GM18507 (cell line): ENCODE measurements around the gene NOL9.
A peak's percentile ranks its signal among the peaks of the same experiment; 100 is the strongest.
"Not testable (repeated sequence)": the region's sequence is repeated elsewhere in the genome, so short reads cannot be mapped to it uniquely, and the experiment has no call there.

Experiments
- DNase-seq: peaks from one replicate; pipeline ENCODE4 v3.0.0; 2011; ENCODE audit warnings: low read depth; ENCODE audit not compliant: insufficient read length; ENCODE audit errors: extremely low spot score
- FAIRE-seq: peaks from 2 replicates; lab custom pipeline; 2011; peaks lifted over from hg19 to GRCh38; lab: Jason Lieb, UNC

NOL9 gene

GRCh38 chr1:6554031-6554906 lies at the start of gene NOL9:
Gene NOL9 (minus strand): TSS chr1:6554513. CDS start chr1:6554502, 11 bp downstream.
- DNase-seq (peak; percentile 99), FAIRE-seq (peak; percentile 94)

GRCh38 chr1:6603238-6603914 lies 49.1 kb upstream of the NOL9 start:
- peak; percentile 44 for FAIRE-seq
- no peak for DNase-seq

GRCh38 chr1:6602669-6603237 lies 48.4 kb upstream of the NOL9 start, which contains the start of gene KLHL21:
Gene KLHL21 (minus strand): TSS chr1:6602869. CDS start chr1:6602817, 52 bp downstream.
- no peak for FAIRE-seq
- peak; percentile 69 for DNase-seq

- no peak for FAIRE-seq
Observed at GRCh38 chr1:6601923-6602668, 47.8 kb upstream of the NOL9 start.

GRCh38 chr1:6601049-6601922 lies 47.0 kb upstream of the NOL9 start:
- DNase-seq, result no peak
- FAIRE-seq, result peak; percentile 83

More at GRCh38 chr1:6601923-6602668, 47.8 kb upstream of the NOL9 start:
- no peak for DNase-seq

- DNase-seq (no peak), FAIRE-seq (no peak)
Observed at GRCh38 chr1:6600410-6601048, 46.2 kb upstream of the NOL9 start.

GRCh38 chr1:6599991-6600390 lies 45.7 kb upstream of the NOL9 start:
- FAIRE-seq, DNase-seq: not testable (repeated sequence)

GRCh38 chr1:6599141-6599975 lies 45.0 kb upstream of the NOL9 start:
- no peak for FAIRE-seq
- no peak for DNase-seq

GRCh38 chr1:6597777-6598131 lies 43.4 kb upstream of the NOL9 start:
- DNase-seq (no peak), FAIRE-seq (no peak)

GRCh38 chr1:6596886-6597776 lies 42.8 kb upstream of the NOL9 start:
- no peak for FAIRE-seq
- no peak for DNase-seq

GRCh38 chr1:6596351-6596750 lies 42.0 kb upstream of the NOL9 start:
- no peak for FAIRE-seq
- no peak for DNase-seq

GRCh38 chr1:6594977-6595740 lies 40.8 kb upstream of the NOL9 start:
- no peak for FAIRE-seq
- no peak for DNase-seq

GRCh38 chr1:6593810-6594209 lies 39.5 kb upstream of the NOL9 start:
- FAIRE-seq (no peak), DNase-seq (no peak)

GRCh38 chr1:6592865-6593593 lies 38.7 kb upstream of the NOL9 start:
- FAIRE-seq (no peak), DNase-seq (no peak)

GRCh38 chr1:6592441-6592840 lies 38.1 kb upstream of the NOL9 start:
- DNase-seq (no peak), FAIRE-seq (no peak)
